Measurements from ENCODE around the gene ZDHHC9. TPM values are rescaled to one million over a fixed set of nuclear protein-coding genes. Genes with fewer than 3 reads are reported as not detected.

ZDHHC9 gene
- total and polyA plus RNA-seq, 2 donors from 2014 or later = 24.5 to 31.4 TPM

GRCh38 chrX:129790808-129791207 lies 52.9 kb downstream of the ZDHHC9 start:
- TF ChIP-seq CTCF (IDR thresholded peaks at IDR 0.05; ENCODE audit: borderline replicate concordance, extremely low read depth, insufficient read depth) = no peak
- H3K4me1 ChIP-seq (ENCODE audit: control insufficient read depth in 2 of 3, insufficient read depth in 2 of 3, low read depth in 1 of 3, low read length in 3 of 3) = no peaks in the 10 kb centered on the region
- no peak overlapping the region for H3K4me3 ChIP-seq (ENCODE audit: low read length in 3 of 3)
- H3K36me3 ChIP-seq (ENCODE audit: control insufficient read depth in 2 of 3, insufficient read depth in 3 of 3, low read length in 3 of 3) = no peaks in the 10 kb centered on the region
- H3K27me3 ChIP-seq (ENCODE audit: control insufficient read depth, insufficient read depth, low read length) = no peaks in the 10 kb centered on the region
- DNase-seq = no peak
- no peaks in the 10 kb centered on the region for H3K9me3 ChIP-seq (ENCODE audit: control insufficient read depth in 2 of 3, insufficient read depth in 1 of 3, low read length in 3 of 3)
- FAIRE-seq = no peak
- H3K27ac ChIP-seq (ENCODE audit: low read depth in 2 of 2, low read length in 2 of 2) = no peak overlapping the region
- intact Hi-C loops (cut with DNase I) = no loop called here
- H3K9ac ChIP-seq (ENCODE audit: low read length in 3 of 3) = no peak overlapping the region

- Histone ChIP-seq H3K4me1 (ENCODE audit: control insufficient read depth in 2 of 3, insufficient read depth in 2 of 3, low read depth in 1 of 3, low read length in 3 of 3) (no peaks in the 10 kb centered on the region), H3K27ac (ENCODE audit: low read depth in 2 of 2, low read length in 2 of 2) (no peak overlapping the region), H3K36me3 (ENCODE audit: control insufficient read depth in 2 of 3, insufficient read depth in 3 of 3, low read length in 3 of 3) (no peaks in the 10 kb centered on the region), H3K9me3 (ENCODE audit: control insufficient read depth in 2 of 3, insufficient read depth in 1 of 3, low read length in 3 of 3) (no peaks in the 10 kb centered on the region), H3K27me3 (ENCODE audit: control insufficient read depth, insufficient read depth, low read length) (no peaks in the 10 kb centered on the region), H3K9ac (ENCODE audit: low read length in 3 of 3) (no peak overlapping the region), H3K4me3 (ENCODE audit: low read length in 3 of 3) (no peak overlapping the region)
- intact Hi-C loops (cut with DNase I) = no loop called here
- no peak for TF ChIP-seq CTCF (IDR thresholded peaks at IDR 0.05; ENCODE audit: borderline replicate concordance, extremely low read depth, insufficient read depth)
- no peak for FAIRE-seq
- DNase-seq = no peak
Measured at GRCh38 chrX:129790146-129790545, 53.5 kb downstream of the ZDHHC9 start.

GRCh38 chrX:129788527-129788926 lies 55.2 kb downstream of the ZDHHC9 start:
- Histone ChIP-seq H3K4me1 (ENCODE audit: control insufficient read depth in 2 of 3, insufficient read depth in 2 of 3, low read depth in 1 of 3, low read length in 3 of 3) (no peaks in the 10 kb centered on the region), H3K4me3 (ENCODE audit: low read length in 3 of 3) (no peak overlapping the region), H3K27me3 (ENCODE audit: control insufficient read depth, insufficient read depth, low read length) (no peaks in the 10 kb centered on the region), H3K36me3 (ENCODE audit: control insufficient read depth in 2 of 3, insufficient read depth in 3 of 3, low read length in 3 of 3) (no peaks in the 10 kb centered on the region), H3K9ac (ENCODE audit: low read length in 3 of 3) (no peak overlapping the region), H3K27ac (ENCODE audit: low read depth in 2 of 2, low read length in 2 of 2) (no peak overlapping the region), H3K9me3 (ENCODE audit: control insufficient read depth in 2 of 3, insufficient read depth in 1 of 3, low read length in 3 of 3) (no peaks in the 10 kb centered on the region)
- no peak for TF ChIP-seq CTCF (IDR thresholded peaks at IDR 0.05; ENCODE audit: borderline replicate concordance, extremely low read depth, insufficient read depth)
- intact Hi-C loops (cut with DNase I) = no loop called here
- FAIRE-seq (no peak), DNase-seq (no peak)

GRCh38 chrX:129787336-129788055 lies 56.2 kb downstream of the ZDHHC9 start:
- Histone ChIP-seq H3K9me3 (ENCODE audit: control insufficient read depth in 2 of 3, insufficient read depth in 1 of 3, low read length in 3 of 3) (no peaks in the 10 kb centered on the region), H3K9ac (ENCODE audit: low read length in 3 of 3) (no peak overlapping the region), H3K4me1 (ENCODE audit: control insufficient read depth in 2 of 3, insufficient read depth in 2 of 3, low read depth in 1 of 3, low read length in 3 of 3) (no peaks in the 10 kb centered on the region), H3K27ac (ENCODE audit: low read depth in 2 of 2, low read length in 2 of 2) (no peak overlapping the region), H3K27me3 (ENCODE audit: control insufficient read depth, insufficient read depth, low read length) (no peaks in the 10 kb centered on the region), H3K4me3 (ENCODE audit: low read length in 3 of 3) (no peak overlapping the region), H3K36me3 (ENCODE audit: control insufficient read depth in 2 of 3, insufficient read depth in 3 of 3, low read length in 3 of 3) (no peaks in the 10 kb centered on the region)
- TF ChIP-seq CTCF (IDR thresholded peaks at IDR 0.05; ENCODE audit: borderline replicate concordance, extremely low read depth, insufficient read depth) = no peak
- intact Hi-C loops (cut with DNase I) = no loop called here
- no peak for FAIRE-seq
- DNase-seq = no peak
